GM12873 (cell line): ENCODE measurements around the gene AFDN.

Source experiments
- TF ChIP-seq, protein P1 (sequence below): IDR thresholded peaks from 2 replicates; pipeline ENCODE4 v1.5.1; 2012; ENCODE audit warnings: low read depth, mild to moderate bottlenecking, moderate library complexity, low read length, control low read depth; ENCODE audit not compliant: insufficient read depth; ENCODE audit errors: missing control alignments

The AFDN gene

DNA sequence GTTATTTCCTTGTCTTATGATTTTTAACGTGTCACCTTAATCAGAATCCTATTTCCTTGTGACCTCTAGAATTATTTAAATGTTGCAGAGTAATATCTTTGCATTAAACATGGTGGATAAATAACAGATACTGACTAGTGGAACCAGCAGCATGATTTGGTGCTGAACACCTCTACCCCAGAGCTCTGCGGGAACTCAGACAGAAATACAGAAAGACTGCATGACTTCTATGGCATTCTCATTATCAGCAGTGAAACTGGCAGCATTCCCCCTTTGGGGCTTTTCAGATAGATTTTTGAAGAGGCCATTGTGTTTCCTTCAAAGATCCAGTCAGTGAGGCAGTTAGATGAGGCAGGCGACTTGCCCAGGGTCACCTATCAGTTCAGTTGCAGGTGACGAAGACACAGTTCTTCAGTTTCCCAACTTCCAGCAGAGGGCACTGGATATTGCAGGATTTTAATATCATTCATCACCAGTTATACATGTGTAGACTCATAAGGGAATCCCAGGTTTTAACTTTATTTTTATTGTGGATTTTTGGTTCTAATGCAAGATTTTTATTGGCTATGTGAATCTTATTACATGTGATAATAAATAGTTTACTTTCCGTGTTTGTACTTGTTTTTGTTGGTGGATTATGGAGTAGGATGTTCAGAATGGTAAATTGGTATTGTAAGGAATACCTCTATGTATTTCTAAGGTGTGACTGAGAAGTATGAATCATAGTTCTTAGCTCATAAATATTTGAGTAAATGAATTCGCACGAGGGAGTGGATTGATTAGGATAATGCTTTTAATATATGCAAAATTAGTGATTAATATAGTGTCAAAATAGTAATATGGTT is 81.3 kb downstream of the AFDN start:
- TF ChIP-seq, protein P1, sequence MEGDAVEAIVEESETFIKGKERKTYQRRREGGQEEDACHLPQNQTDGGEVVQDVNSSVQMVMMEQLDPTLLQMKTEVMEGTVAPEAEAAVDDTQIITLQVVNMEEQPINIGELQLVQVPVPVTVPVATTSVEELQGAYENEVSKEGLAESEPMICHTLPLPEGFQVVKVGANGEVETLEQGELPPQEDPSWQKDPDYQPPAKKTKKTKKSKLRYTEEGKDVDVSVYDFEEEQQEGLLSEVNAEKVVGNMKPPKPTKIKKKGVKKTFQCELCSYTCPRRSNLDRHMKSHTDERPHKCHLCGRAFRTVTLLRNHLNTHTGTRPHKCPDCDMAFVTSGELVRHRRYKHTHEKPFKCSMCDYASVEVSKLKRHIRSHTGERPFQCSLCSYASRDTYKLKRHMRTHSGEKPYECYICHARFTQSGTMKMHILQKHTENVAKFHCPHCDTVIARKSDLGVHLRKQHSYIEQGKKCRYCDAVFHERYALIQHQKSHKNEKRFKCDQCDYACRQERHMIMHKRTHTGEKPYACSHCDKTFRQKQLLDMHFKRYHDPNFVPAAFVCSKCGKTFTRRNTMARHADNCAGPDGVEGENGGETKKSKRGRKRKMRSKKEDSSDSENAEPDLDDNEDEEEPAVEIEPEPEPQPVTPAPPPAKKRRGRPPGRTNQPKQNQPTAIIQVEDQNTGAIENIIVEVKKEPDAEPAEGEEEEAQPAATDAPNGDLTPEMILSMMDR: no peak

DNA sequence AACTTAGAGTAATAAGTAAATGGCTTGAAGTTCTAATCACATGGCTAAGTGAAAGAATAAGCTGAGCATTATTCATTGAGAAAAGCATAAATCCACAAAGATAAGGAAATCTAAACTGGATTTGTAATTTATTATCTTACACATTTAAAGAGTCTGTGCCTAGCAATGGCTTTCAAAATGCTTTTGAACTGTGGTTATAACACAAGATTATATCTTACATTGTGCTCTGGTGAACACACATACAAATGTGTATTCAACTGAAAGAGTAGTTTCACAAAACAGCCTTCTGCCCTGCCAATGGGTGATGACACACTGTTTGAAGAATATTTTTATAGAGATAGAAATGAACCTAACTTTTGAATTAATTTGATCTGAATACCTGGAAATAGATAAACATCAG is 83.3 kb downstream of the AFDN start:
- TF ChIP-seq, protein P1: no peak

DNA sequence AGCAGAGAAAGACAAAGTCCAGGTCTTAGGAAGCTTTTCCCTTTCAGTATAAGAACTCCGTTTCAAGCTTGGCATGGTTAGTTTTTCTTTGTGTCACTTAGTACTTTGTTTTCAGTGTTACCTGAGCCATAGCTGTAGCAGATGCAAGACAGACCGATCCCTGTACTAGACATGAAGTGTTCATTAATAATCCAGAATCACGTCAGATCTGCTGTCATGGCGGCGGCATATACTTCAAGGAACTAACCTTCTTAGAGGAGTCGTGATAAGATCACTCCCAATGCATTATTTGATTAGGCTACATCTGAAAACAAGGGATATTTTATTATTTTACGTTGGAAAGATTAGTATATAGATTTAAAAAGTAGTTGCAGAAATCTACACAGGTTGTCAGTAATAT is 83.9 kb downstream of the AFDN start:
- TF ChIP-seq, protein P1: no peak

DNA sequence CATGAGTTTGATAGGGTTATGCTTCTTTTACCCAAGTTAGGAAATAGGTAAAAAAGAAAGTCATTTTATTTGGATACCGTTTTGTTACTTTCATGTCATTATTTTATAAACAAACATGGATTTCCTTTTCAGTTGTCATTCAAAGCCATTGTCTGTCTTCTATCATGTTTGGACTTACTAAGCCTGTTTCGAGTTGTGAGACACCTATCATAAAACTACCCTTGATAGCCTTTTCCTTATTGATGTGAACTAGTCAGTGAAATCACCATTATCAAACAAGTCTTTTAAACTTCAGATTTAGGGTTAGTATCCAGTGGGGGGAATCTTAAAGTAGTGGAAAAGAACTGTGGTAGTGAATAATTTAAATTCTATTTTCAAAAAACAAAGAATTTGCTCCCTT is 85.8 kb downstream of the AFDN start:
- TF ChIP-seq, protein P1: no peak

DNA sequence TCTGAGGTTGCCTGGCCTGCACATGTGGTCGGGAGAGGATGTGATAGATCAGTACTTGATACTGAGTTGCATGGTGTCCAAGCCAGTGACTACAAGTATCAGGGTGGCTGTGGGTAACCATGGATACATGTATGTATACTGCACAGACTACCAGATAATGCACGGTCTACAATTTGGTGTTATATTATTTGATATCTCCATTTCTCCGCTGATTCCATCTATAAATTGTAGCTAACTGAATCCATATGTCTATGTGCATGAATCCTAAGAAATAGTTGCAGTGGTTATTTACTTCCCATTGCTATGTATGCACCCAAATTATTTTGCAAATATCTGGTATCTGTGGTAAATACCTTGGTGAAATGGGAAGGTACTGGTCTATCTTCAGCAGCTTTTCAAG is 87.0 kb downstream of the AFDN start:
- TF ChIP-seq, protein P1: no peak

DNA sequence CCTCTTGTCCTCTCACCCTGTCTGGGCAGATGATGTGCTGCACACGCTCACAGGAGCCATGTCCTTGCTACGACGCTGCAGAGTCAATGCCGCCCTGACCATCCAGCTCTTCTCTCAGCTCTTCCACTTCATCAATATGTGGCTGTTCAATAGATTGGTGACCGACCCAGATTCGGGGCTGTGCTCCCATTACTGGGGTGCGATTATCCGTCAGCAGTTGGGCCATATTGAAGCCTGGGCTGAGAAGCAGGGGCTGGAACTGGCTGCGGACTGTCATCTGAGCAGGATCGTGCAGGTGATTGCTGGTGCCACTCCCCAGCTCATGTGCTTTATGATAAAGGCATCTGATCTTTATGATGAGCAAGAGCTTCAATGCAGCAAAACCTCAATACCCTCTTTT is 88.4 kb downstream of the AFDN start:
- TF ChIP-seq, protein P1: no peak

DNA sequence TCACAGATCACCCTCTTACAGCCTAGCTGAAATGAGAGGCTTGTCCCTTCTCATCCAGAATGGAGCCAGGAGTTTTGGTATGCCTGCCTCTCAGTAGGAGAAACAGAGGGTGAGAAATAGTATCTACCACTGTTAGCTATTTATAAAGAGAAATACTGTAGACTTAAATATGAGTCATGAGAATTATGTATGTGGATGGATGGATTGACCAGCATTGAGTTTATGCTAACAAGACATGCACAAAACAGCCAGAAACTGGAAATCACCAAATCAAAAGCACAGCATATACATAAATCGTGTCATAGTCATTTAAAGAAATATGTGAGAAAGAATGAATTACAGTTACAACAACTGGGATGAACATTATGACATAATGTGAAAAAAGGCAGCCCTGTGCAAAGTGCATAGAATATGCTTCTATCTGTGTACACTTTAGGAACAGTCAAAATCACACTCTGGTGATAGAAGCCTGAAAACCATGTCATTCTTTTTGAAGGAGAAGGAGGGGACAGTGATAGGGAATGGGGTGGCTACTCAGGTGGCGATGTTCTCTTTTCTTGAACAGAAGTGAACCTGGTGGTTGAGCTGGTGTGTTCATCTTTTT is 90.9 kb downstream of the AFDN start:
- TF ChIP-seq, protein P1: no peak
